Keratinocyte (primary cell): ENCODE results near the gene TMUB1. TPM values are rescaled to one million over a fixed set of nuclear protein-coding genes. Genes with fewer than 3 reads are reported as not detected.

Source experiments
- DNase-seq: peaks from one replicate; pipeline ENCODE4 v3.0.0-alpha.2; 2011; ENCODE audit warnings: low read depth, missing footprints, low spot score
- FAIRE-seq: peaks from 2 replicates; lab custom pipeline; 2011; peaks lifted over from hg19 to GRCh38; lab: Jason Lieb, UNC
- H2AFZ ChIP-seq: 2 replicates; pipeline ENCODE4 v1.6.0; 2012; ENCODE audit warnings: low read length, control low read depth, inconsistent platforms; ENCODE audit not compliant: control insufficient read depth
- H3K27ac ChIP-seq: 2 replicates; pipeline ENCODE4 v1.5.1; 2011; ENCODE audit warnings: low read length; ENCODE audit not compliant: control insufficient read depth, insufficient read depth
- H3K27me3 ChIP-seq: 3 replicates; pipeline ENCODE4 v1.6.0; 2011; ENCODE audit warnings: low read length; ENCODE audit not compliant: control insufficient read depth, insufficient read depth; ENCODE audit errors: extremely low read depth
- H3K36me3 ChIP-seq, 2 experiments: 2 replicates in 1 of 2; 3 replicates in 1 of 2; pipeline ENCODE4 v1.5.1; 2011; ENCODE audit warnings: low read length in 2 of 2, mild to moderate bottlenecking in 1 of 2; ENCODE audit not compliant: control insufficient read depth in 2 of 2, insufficient read depth in 2 of 2; ENCODE audit errors: extremely low read depth in 1 of 2
- H3K4me1 ChIP-seq: 3 replicates; pipeline ENCODE4 v1.5.1; 2011; ENCODE audit warnings: low read length; ENCODE audit not compliant: control insufficient read depth, insufficient read depth; ENCODE audit errors: extremely low read depth
- H3K4me2 ChIP-seq: 3 replicates; pipeline ENCODE4 v1.6.0; 2011; ENCODE audit warnings: low read depth, low read length; ENCODE audit not compliant: control insufficient read depth, insufficient read depth; ENCODE audit errors: extremely low read depth
- H3K4me3 ChIP-seq, 3 experiments: fragments of 200-600 bp in 1 of 3; sonication (generic) in 1 of 3; 2 replicates in 2 of 3; 3 replicates in 1 of 3; pipeline ENCODE4 v1.5.1; 2011 to 2016; ENCODE audit warnings: low read length in 3 of 3, mild to moderate bottlenecking in 3 of 3, control low read depth in 2 of 3, inconsistent platforms in 1 of 3, low read depth in 1 of 3, mixed read lengths in 1 of 3, mixed run types in 1 of 3, moderate library complexity in 1 of 3; ENCODE audit not compliant: control insufficient read depth in 2 of 3, insufficient read depth in 2 of 3; ENCODE audit errors: extremely low read depth in 1 of 3
- H3K79me2 ChIP-seq: 2 replicates; pipeline ENCODE4 v1.6.0; 2012; ENCODE audit warnings: low read length; ENCODE audit not compliant: control insufficient read depth, insufficient read depth
- H3K9ac ChIP-seq: 3 replicates; pipeline ENCODE4 v1.6.0; 2011; ENCODE audit warnings: low read length; ENCODE audit not compliant: control insufficient read depth, insufficient read depth; ENCODE audit errors: extremely low read depth
- H3K9me1 ChIP-seq: 3 replicates; pipeline ENCODE4 v1.6.0; 2011; ENCODE audit warnings: low read length; ENCODE audit not compliant: control insufficient read depth, insufficient read depth; ENCODE audit errors: extremely low read depth
- H3K9me3 ChIP-seq: 2 replicates; pipeline ENCODE4 v1.5.1; 2012; ENCODE audit warnings: low read depth, low read length; ENCODE audit not compliant: control insufficient read depth
- H4K20me1 ChIP-seq: 3 replicates; pipeline ENCODE4 v1.6.0; 2011; ENCODE audit warnings: low read length; ENCODE audit not compliant: control insufficient read depth, insufficient read depth; ENCODE audit errors: extremely low read depth
- CTCF ChIP-seq, 3 experiments: IDR thresholded peaks in 1 of 3; conservative IDR thresholded peaks in 1 of 3; optimal IDR thresholded peaks in 1 of 3; 2 replicates in 2 of 3; 3 replicates in 1 of 3; pipeline versions ENCODE3 to v1.5.1; 2011; ENCODE audit warnings: low read length in 3 of 3, mild to moderate bottlenecking in 3 of 3, moderate library complexity in 2 of 3, control low read depth in 1 of 3, inconsistent platforms in 1 of 3; ENCODE audit not compliant: insufficient read depth in 2 of 3; ENCODE audit errors: extremely low read depth in 1 of 3
- EZH2 ChIP-seq: IDR thresholded peaks from one replicate; pipeline ENCODE4 v1.6.1; 2012; ENCODE audit warnings: inconsistent platforms, mild to moderate bottlenecking, low read length, moderate library complexity
- dilution Hi-C: fragments of 300-500 bp; cut with MboI; formaldehyde crosslinking; loops from one replicate; pipeline ENCODE4 v1.7.0; 2020; ENCODE audit warnings: low sequenced_read_pairs; ENCODE audit not compliant: extremely low pct_ligation_motif_present
- polyA plus RNA-seq, 5 experiments: library from polyadenylated mRNA; depleted of rRNA in 3 of 5; stranded (reverse) in 3 of 5; stranded (forward) in 1 of 5; unstranded in 1 of 5; fragments of >200 nt; gene quantifications; 1 replicate in 1 of 5; 2 replicates in 3 of 5; 3 replicates in 1 of 5; pipeline versions ENCODE4 v1.2.1 to v1.2.3, GENCODE V29; 2011 to 2012; ENCODE audit warnings: missing spikeins in 2 of 5, low read depth in 1 of 5, low replicate concordance in 1 of 5

The TMUB1 gene
- polyA plus RNA-seq, 1 donor (not counting 4 experiments of a cell fraction or from before 2014, with no cell fraction given) = 12.2 TPM

- no peaks in the 10 kb centered on the region for H3K27me3 ChIP-seq
- H4K20me1 ChIP-seq = peaks cover 17% of the 10 kb centered on the region
- FAIRE-seq (no peak), DNase-seq (no peak)
- no peaks in the 10 kb centered on the region for H3K9me3 ChIP-seq
- TF ChIP-seq EZH2 = no peak
- TF ChIP-seq CTCF (optimal IDR thresholded peaks at IDR 0.05 in 1 of 3, IDR thresholded peaks at IDR 0.05 in 1 of 3, conservative IDR thresholded peaks at IDR 0.05 in 1 of 3; ENCODE audit: extremely low read depth in 1 of 3, insufficient read depth in 2 of 3, low read length in 3 of 3) = no peak
- dilution Hi-C loops = no loop called here
- H2AFZ ChIP-seq = no peak overlapping the region
- H3K79me2 ChIP-seq = peaks cover 48% of the 10 kb centered on the region
- H3K4me3 ChIP-seq = no peak overlapping the region
- H3K4me2 ChIP-seq = no peak overlapping the region
- H3K9ac ChIP-seq = no peak overlapping the region
- peaks cover 29% of the 10 kb centered on the region for H3K4me1 ChIP-seq
- no peak overlapping the region for H3K27ac ChIP-seq
- H3K9me1 ChIP-seq = peaks cover 2% of the 10 kb centered on the region
- peaks cover 45 to 48% of the 10 kb centered on the region in 2 experiments for H3K36me3 ChIP-seq
Measured at GRCh38 chr7:151121380-151122170, 38.3 kb upstream of the TMUB1 start.

- peaks cover 43 to 48% of the 10 kb centered on the region in 2 experiments for H3K36me3 ChIP-seq
- H4K20me1 ChIP-seq = peaks cover 17% of the 10 kb centered on the region
- no peak for FAIRE-seq
Measured at GRCh38 chr7:151120896-151121295, 37.6 kb upstream of the TMUB1 start.

More at GRCh38 chr7:151120896-151121295, 37.6 kb upstream of the TMUB1 start:
- no peak overlapping the region for H3K9ac ChIP-seq
- H3K4me1 ChIP-seq = peaks cover 29% of the 10 kb centered on the region
- dilution Hi-C loops = no loop called here
- no peak for DNase-seq
- H3K4me3 ChIP-seq = no peak overlapping the region
- no peak overlapping the region for H3K27ac ChIP-seq
- no peak overlapping the region for H2AFZ ChIP-seq
- no peaks in the 10 kb centered on the region for H3K27me3 ChIP-seq
- H3K4me2 ChIP-seq = no peak overlapping the region
- TF ChIP-seq EZH2 (no peak), CTCF (optimal IDR thresholded peaks at IDR 0.05 in 1 of 3, IDR thresholded peaks at IDR 0.05 in 1 of 3, conservative IDR thresholded peaks at IDR 0.05 in 1 of 3; ENCODE audit: extremely low read depth in 1 of 3, insufficient read depth in 2 of 3, low read length in 3 of 3) (no peak)
- H3K9me1 ChIP-seq = peaks cover 2% of the 10 kb centered on the region
- H3K9me3 ChIP-seq = no peaks in the 10 kb centered on the region
- H3K79me2 ChIP-seq = peaks cover 53% of the 10 kb centered on the region
